ENCODE data around the gene BTBD9. TPM values are rescaled to one million over a fixed set of nuclear protein-coding genes. Genes with fewer than 3 reads are reported as not detected.

The BTBD9 gene
- total RNA-seq, 4 donors from 2014 or later, result 17.3 to 50.3 (median 37.8) TPM

DNA sequence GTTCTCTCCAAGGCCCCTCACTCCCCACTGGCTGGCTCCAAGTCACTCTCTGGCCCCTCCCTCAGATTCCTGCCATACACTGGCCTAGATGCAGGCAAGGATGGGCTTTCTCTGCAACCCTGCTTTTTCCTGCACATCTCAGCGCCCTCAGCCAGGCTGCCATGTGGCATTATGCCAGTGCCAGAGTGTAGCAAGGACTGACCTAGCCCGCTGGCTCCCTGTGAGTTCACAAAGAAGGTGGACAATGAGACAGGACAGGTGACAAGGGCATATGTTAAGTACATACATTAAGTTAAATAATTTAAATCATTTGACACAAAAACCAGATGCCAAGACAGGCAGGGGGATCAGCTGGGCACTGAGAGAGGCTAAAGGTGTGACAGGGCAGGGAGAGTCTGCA, 425.6 kb downstream of the BTBD9 start:
- Histone ChIP-seq H3K27ac (no peak overlapping the region), H3K27me3 (no peaks in the 10 kb centered on the region)

DNA sequence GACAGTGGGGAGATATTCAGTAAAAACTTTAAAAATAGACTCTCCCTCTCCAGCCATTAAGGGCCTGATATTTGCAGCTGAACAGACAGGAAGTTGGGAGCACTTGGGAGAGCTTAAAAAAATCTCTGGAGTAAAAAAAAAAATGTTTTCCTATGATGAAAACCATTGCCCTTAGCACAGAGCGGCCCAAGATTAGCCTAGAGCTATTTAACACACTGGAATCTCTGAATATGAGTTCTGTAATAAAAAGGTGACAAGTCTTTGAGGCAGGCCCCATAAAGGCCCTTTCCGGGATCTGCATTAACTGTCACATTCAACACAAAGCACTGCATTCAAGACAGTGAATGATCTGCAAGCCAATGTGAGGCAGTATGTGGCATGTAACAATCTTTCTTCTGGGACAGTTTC, 426.5 kb downstream of the BTBD9 start:
- H3K27me3 ChIP-seq, result no peaks in the 10 kb centered on the region
- TF ChIP-seq, protein P1, sequence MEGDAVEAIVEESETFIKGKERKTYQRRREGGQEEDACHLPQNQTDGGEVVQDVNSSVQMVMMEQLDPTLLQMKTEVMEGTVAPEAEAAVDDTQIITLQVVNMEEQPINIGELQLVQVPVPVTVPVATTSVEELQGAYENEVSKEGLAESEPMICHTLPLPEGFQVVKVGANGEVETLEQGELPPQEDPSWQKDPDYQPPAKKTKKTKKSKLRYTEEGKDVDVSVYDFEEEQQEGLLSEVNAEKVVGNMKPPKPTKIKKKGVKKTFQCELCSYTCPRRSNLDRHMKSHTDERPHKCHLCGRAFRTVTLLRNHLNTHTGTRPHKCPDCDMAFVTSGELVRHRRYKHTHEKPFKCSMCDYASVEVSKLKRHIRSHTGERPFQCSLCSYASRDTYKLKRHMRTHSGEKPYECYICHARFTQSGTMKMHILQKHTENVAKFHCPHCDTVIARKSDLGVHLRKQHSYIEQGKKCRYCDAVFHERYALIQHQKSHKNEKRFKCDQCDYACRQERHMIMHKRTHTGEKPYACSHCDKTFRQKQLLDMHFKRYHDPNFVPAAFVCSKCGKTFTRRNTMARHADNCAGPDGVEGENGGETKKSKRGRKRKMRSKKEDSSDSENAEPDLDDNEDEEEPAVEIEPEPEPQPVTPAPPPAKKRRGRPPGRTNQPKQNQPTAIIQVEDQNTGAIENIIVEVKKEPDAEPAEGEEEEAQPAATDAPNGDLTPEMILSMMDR (IDR thresholded peaks at IDR 0.05), result no peak
- TF ChIP-seq POLR2A (IDR thresholded peaks at IDR 0.05), result no peak
- no peak overlapping the region for H3K27ac ChIP-seq
- DNase-seq, result no peak
- no peak overlapping the region for H3K4me3 ChIP-seq
- H3K4me1 ChIP-seq, result no peaks in the 10 kb centered on the region
- no peaks in the 10 kb centered on the region for H3K9me3 ChIP-seq
- H3K36me3 ChIP-seq, result no peaks in the 10 kb centered on the region

More for the DNA sequence above, 425.6 kb downstream of the BTBD9 start:
- Histone ChIP-seq H3K4me3 (no peak overlapping the region), H3K4me1 (no peaks in the 10 kb centered on the region), H3K9me3 (no peaks in the 10 kb centered on the region), H3K36me3 (no peaks in the 10 kb centered on the region)
- no peak for DNase-seq
- no peak for TF ChIP-seq POLR2A (IDR thresholded peaks at IDR 0.05)
- TF ChIP-seq, protein P1 (IDR thresholded peaks at IDR 0.05), result no peak

DNA sequence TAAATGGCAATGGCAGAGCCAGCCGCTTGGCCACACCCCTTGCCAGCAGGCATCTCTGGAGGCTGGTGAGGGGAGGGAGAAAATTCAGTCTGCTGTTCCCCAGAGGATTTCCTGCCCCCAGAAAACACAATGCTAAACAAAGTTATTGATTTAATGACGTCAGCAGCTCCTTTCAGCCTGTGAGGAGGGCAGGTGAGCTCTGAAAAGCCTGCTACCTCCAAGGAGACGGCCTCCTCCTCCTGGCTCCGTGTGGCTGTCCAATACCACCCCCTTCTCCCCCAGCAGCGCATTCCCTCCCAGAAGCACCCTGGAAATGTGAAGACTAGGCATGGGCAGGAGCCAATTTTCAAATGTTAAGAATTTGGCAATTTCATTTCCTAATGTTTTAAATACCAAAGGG, 427.1 kb downstream of the BTBD9 start:
- DNase-seq, result no peak
- Histone ChIP-seq H3K36me3 (no peaks in the 10 kb centered on the region), H3K27me3 (no peaks in the 10 kb centered on the region), H3K4me1 (no peaks in the 10 kb centered on the region), H3K27ac (no peak overlapping the region), H3K4me3 (no peak overlapping the region), H3K9me3 (no peaks in the 10 kb centered on the region)
- TF ChIP-seq POLR2A (IDR thresholded peaks at IDR 0.05), result no peak
- TF ChIP-seq, protein P1 (IDR thresholded peaks at IDR 0.05), result no peak

DNA sequence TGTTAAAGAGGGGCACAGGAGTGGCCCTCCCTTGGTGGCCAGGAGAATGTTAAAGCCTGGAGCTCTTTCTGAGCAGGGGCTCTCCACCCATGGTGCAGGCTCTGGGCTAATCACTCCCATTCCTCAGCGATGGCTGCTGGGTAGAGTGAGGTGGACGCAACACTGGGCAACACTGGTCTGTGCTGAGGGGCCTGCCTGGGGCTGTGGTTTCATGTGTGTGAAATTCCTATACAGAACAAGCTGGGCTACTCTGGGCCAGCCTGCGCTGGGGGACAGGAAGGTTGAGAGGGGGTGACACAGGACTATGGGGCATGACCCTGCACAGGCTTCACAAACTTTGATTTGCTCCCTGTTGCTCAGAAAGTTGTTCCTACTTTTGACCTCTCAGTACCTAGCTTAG, 427.6 kb downstream of the BTBD9 start:
- Histone ChIP-seq H3K4me1 (no peaks in the 10 kb centered on the region), H3K27me3 (no peaks in the 10 kb centered on the region), H3K27ac (no peak overlapping the region), H3K36me3 (no peaks in the 10 kb centered on the region), H3K9me3 (no peaks in the 10 kb centered on the region), H3K4me3 (no peak overlapping the region)
- no peak for TF ChIP-seq POLR2A (IDR thresholded peaks at IDR 0.05)
- TF ChIP-seq, protein P1 (IDR thresholded peaks at IDR 0.05), result no peak
- DNase-seq, result no peak

DNA sequence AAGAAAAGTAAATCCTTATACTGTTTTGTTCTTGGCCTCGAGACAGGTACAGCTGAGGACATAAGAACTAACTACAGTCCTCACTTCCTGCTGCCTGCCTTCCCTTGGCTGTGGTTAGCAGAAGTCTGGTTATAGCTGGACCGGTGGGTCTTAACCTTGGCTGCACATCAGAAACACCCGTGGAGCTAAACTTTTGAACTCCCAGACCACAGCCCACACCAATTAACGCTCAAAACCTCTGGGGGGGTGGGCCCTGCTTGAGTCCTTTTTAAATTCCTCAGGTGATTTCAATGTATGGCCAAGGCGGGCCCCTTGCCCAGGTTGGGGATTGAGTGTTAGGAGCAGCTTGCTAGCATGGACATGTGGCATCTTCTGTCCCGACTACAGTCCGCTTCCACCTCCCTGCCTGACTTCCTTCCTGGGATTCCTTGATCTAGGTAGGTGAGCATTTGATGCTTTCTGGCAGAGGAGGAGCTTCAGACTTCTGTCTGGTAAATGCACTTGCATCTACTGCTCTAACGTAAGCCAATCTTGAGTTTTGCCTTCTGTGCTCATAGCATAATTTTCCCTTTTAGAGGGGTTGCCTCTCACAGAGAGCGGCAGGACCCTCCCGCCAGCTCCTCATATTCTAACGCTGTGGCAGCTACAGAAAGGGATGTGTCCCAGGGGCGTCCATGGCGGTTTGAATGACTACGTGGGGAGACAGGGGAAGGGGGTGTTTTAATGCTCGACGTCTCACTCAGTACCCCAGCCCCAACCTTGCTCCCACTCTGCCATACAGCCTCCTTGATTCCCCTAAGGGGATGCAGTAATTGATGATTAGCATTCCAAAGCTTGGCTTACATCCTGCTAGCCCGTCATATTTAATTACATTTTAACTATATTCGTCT, 430.1 kb downstream of the BTBD9 start:
- no peaks in the 10 kb centered on the region for H3K4me1 ChIP-seq
- TF ChIP-seq, protein P1 (IDR thresholded peaks at IDR 0.05), result no peak
- no peak for TF ChIP-seq POLR2A (IDR thresholded peaks at IDR 0.05)
- DNase-seq, result no peak
- H3K27ac ChIP-seq, result no peak overlapping the region
- H3K36me3 ChIP-seq, result no peaks in the 10 kb centered on the region
- H3K9me3 ChIP-seq, result no peaks in the 10 kb centered on the region
- no peak overlapping the region for H3K4me3 ChIP-seq
- no peaks in the 10 kb centered on the region for H3K27me3 ChIP-seq

Data from Peyer's patch (tissue), 4 donors.